ENCODE results near the gene UBE4B. TPM values are rescaled to one million over a fixed set of nuclear protein-coding genes. Genes with fewer than 3 reads are reported as not detected.
A peak's percentile ranks its signal among the peaks of the same experiment; 100 is the strongest.

Gene UBE4B
- total and polyA plus RNA-seq, 2 of the 13 experiments (the other 11 are each of a cell fraction or from before 2014, with no cell fraction given), result 15.2 to 24.8 TPM

DNA sequence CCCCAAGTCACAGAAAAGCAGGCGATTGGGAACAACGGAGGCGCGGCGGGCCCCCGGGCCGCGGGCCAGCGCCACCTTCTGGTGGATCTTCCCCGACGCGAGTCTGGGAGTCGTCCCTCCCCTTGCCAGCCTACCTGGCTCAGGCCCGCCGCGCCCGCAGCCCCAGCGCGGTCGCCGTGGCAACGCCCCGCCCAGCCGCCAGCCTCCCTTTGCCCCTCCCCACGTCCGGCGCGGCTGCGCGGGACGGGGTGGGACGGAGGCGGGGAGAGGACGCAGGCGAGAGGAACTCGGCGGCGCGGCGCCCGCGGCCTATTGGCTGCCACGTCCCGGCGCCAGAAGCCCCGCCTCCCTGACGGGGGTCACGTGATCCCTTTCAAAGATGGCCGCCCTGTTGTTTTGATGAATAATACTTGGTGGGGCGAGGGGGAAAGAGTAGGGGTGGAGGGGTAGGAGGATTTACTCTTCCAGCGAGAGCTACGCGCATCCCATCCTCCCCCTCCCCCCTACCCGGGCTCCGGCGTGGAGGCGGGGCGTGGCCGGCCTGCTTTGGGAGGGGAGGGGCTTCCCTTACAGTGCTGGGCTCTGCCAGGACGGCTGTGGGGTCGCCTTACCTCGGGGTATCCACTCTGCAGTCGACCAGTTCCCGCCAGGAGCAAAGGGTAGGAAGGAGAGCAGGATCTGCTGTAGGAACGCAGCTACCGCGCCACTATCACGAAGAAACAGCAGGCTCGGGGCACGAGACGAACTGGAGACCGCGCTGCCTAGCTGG lies at the start of gene UBE4B (continued):
- TF ChIP-seq ZHX2 (IDR thresholded peaks at IDR 0.05; ENCODE audit: low read depth), result peak; percentile 51; the same call in 1 of the 2 replicates
- TF ChIP-seq ZHX2 (CRISPR knock-in tag; IDR thresholded peaks at IDR 0.05; ENCODE audit: borderline replicate concordance), result no peak
- no peak for TF ChIP-seq ZNF235 (CRISPR knock-in tag; IDR thresholded peaks at IDR 0.05; ENCODE audit: borderline replicate concordance)
- TF ChIP-seq, protein P1, sequence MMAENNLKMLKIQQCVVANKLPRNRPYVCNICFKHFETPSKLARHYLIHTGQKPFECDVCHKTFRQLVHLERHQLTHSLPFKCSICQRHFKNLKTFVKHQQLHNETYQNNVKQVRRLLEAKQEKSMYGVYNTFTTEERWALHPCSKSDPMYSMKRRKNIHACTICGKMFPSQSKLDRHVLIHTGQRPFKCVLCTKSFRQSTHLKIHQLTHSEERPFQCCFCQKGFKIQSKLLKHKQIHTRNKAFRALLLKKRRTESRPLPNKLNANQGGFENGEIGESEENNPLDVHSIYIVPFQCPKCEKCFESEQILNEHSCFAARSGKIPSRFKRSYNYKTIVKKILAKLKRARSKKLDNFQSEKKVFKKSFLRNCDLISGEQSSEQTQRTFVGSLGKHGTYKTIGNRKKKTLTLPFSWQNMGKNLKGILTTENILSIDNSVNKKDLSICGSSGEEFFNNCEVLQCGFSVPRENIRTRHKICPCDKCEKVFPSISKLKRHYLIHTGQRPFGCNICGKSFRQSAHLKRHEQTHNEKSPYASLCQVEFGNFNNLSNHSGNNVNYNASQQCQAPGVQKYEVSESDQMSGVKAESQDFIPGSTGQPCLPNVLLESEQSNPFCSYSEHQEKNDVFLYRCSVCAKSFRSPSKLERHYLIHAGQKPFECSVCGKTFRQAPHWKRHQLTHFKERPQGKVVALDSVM (CRISPR knock-in tag; IDR thresholded peaks at IDR 0.05), result no peak
- TF ChIP-seq ZNF543 (CRISPR knock-in tag; IDR thresholded peaks at IDR 0.05), result peak; percentile 67; the same call in 1 of the 2 replicates
- TF ChIP-seq ZNF414 (CRISPR knock-in tag; IDR thresholded peaks at IDR 0.05), result no peak
- TF ChIP-seq, protein P2, sequence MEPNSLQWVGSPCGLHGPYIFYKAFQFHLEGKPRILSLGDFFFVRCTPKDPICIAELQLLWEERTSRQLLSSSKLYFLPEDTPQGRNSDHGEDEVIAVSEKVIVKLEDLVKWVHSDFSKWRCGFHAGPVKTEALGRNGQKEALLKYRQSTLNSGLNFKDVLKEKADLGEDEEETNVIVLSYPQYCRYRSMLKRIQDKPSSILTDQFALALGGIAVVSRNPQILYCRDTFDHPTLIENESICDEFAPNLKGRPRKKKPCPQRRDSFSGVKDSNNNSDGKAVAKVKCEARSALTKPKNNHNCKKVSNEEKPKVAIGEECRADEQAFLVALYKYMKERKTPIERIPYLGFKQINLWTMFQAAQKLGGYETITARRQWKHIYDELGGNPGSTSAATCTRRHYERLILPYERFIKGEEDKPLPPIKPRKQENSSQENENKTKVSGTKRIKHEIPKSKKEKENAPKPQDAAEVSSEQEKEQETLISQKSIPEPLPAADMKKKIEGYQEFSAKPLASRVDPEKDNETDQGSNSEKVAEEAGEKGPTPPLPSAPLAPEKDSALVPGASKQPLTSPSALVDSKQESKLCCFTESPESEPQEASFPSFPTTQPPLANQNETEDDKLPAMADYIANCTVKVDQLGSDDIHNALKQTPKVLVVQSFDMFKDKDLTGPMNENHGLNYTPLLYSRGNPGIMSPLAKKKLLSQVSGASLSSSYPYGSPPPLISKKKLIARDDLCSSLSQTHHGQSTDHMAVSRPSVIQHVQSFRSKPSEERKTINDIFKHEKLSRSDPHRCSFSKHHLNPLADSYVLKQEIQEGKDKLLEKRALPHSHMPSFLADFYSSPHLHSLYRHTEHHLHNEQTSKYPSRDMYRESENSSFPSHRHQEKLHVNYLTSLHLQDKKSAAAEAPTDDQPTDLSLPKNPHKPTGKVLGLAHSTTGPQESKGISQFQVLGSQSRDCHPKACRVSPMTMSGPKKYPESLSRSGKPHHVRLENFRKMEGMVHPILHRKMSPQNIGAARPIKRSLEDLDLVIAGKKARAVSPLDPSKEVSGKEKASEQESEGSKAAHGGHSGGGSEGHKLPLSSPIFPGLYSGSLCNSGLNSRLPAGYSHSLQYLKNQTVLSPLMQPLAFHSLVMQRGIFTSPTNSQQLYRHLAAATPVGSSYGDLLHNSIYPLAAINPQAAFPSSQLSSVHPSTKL (CRISPR knock-in tag; IDR thresholded peaks at IDR 0.05), result peak; percentile 21; the same call in 1 of the 2 replicates
- TF ChIP-seq AHDC1 (CRISPR knock-in tag; IDR thresholded peaks at IDR 0.05; ENCODE audit: borderline replicate concordance), result no peak

Measured in HepG2 (cell line).